Neural crest cell (in vitro differentiated cells): ENCODE results near the gene SPON2. TPM values are rescaled to one million over a fixed set of nuclear protein-coding genes. Genes with fewer than 3 reads are reported as not detected.

Experiments used
- DNase-seq: peaks from one replicate; pipeline ENCODE4 v3.0.0; 2021; ENCODE audit warnings: low read depth, mixed read lengths, low spot score
- H3K27ac Mint-ChIP-seq: one replicate; pipeline ENCODE4 v1.8.0; 2021; ENCODE audit warnings: mild to moderate bottlenecking, mixed read lengths; ENCODE audit not compliant: unreplicated experiment
- H3K27me3 Mint-ChIP-seq: 2 replicates; pipeline ENCODE4 v1.8.0; 2021; ENCODE audit warnings: low read depth, mild to moderate bottlenecking, mixed read lengths
- H3K36me3 Mint-ChIP-seq: 2 replicates; pipeline ENCODE4 v1.8.0; 2021; ENCODE audit warnings: low read depth, mild to moderate bottlenecking, mixed read lengths
- H3K4me1 Mint-ChIP-seq: 2 replicates; pipeline ENCODE4 v1.8.0; 2021; ENCODE audit warnings: mixed read lengths
- H3K4me3 Mint-ChIP-seq: one replicate; pipeline ENCODE4 v1.8.0; 2021; ENCODE audit warnings: mild to moderate bottlenecking, mixed read lengths
- H3K9me3 Mint-ChIP-seq: 2 replicates; pipeline ENCODE4 v1.8.0; 2021; ENCODE audit warnings: mixed read lengths
- total RNA-seq: library from RNA; stranded (reverse); gene quantifications from 2 replicates; pipeline ENCODE4 v1.2.1, GENCODE V29; 2021
- TF ChIP-seq, protein P1 (sequence below): fragments of 200-600 bp; sonication (generic); conservative IDR thresholded peaks from 2 replicates; pipeline ENCODE4 v1.5.0; 2021; ENCODE audit warnings: antibody characterized with exemption, mild to moderate bottlenecking

SPON2 gene
- total RNA-seq, 1 donor from 2014 or later = 4.1 TPM

DNA sequence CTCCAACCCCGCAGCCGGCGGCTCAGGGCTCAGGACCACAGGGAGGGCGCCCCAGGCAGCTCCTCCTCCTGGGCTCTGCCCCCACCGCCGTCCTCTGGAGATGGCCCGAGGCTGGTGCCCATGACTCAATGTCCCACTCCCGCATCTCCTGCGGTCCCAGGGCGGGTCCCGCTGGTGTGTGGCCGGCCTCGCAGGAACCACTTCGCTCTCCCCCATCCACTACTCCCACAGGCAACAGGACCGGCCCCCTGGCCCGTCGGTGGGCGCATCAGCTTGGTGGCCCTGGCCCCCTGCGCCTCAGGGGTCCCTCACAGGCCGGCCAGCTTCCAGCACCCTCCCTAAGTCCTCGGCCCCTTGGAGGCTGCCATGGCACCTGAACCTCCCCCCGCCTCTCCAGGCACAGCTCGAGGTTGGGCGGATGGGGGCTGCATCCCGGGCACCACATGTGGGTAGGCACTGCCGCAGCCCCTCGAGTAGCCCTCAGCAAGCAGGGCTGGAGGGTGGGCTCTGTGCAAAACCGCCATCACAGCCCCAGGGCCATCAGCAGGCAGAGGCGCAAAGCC is 22.8 kb upstream of the SPON2 start:
- Mint-ChIP-seq H3K27ac (no peak overlapping the region), H3K4me1 (no peaks in the 10 kb centered on the region), H3K9me3 (no peaks in the 10 kb centered on the region), H3K4me3 (no peak overlapping the region), H3K36me3 (no peaks in the 10 kb centered on the region), H3K27me3 (no peaks in the 10 kb centered on the region)
- DNase-seq = no peak
- TF ChIP-seq, protein P1, sequence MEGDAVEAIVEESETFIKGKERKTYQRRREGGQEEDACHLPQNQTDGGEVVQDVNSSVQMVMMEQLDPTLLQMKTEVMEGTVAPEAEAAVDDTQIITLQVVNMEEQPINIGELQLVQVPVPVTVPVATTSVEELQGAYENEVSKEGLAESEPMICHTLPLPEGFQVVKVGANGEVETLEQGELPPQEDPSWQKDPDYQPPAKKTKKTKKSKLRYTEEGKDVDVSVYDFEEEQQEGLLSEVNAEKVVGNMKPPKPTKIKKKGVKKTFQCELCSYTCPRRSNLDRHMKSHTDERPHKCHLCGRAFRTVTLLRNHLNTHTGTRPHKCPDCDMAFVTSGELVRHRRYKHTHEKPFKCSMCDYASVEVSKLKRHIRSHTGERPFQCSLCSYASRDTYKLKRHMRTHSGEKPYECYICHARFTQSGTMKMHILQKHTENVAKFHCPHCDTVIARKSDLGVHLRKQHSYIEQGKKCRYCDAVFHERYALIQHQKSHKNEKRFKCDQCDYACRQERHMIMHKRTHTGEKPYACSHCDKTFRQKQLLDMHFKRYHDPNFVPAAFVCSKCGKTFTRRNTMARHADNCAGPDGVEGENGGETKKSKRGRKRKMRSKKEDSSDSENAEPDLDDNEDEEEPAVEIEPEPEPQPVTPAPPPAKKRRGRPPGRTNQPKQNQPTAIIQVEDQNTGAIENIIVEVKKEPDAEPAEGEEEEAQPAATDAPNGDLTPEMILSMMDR = no peak

- TF ChIP-seq, protein P1 = no peak
- no peak overlapping the region for H3K27ac Mint-ChIP-seq
- no peak for DNase-seq
- no peaks in the 10 kb centered on the region for H3K27me3 Mint-ChIP-seq
- no peak overlapping the region for H3K4me3 Mint-ChIP-seq
- no peaks in the 10 kb centered on the region for H3K4me1 Mint-ChIP-seq
- no peaks in the 10 kb centered on the region for H3K36me3 Mint-ChIP-seq
- no peaks in the 10 kb centered on the region for H3K9me3 Mint-ChIP-seq
Measured at GRCh38 chr4:1194010-1194900, 21.9 kb upstream of the SPON2 start.

DNA sequence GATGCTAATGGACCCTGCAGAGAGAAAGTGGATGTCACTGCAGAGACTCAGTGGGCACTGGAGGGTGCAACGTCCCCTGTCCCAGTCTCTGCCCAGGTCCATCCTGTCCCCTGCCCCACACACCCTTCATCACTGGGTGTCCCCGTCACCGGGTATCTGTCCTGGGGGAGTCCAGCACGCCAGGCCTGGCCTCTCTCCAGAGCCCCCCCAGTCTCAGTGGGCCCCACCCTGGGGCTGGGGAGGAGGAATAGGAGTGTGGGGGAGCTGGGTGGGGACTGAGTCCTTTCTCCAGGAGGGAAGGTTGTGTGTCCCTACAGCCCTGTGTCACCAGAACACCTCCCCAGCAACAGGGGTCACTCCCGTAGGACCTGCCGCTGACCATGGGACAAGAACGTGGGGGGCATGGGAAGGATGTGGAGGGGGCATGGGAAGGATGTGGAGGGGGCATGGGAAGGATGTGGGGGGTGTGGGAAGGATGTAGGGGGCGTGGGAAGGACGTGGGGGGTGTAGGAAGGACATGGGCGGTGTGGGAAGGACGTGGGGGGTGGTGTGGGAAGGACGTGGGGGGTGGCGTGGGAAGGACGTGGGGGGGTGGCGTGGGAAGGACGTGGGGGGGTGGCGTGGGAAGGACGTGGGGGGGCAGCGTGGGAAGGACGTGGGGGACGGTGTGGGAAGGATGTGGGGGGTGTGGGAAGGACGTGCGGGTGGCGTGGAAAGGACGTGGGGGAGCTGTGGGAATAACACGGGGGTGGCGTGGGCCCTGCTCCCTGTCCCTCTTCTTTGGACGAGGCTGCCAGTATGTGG is 21.0 kb upstream of the SPON2 start:
- no peak overlapping the region for H3K27ac Mint-ChIP-seq
- no peaks in the 10 kb centered on the region for H3K36me3 Mint-ChIP-seq
- no peaks in the 10 kb centered on the region for H3K4me1 Mint-ChIP-seq
- peaks cover 4% of the 10 kb centered on the region for H3K27me3 Mint-ChIP-seq
- H3K9me3 Mint-ChIP-seq = no peaks in the 10 kb centered on the region
- DNase-seq = no peak
- H3K4me3 Mint-ChIP-seq = no peak overlapping the region
- TF ChIP-seq, protein P1 = no peak

GRCh38 chr4:1192493-1193205 is 20.3 kb upstream of the SPON2 start:
- Mint-ChIP-seq H3K9me3 (no peaks in the 10 kb centered on the region), H3K4me1 (no peaks in the 10 kb centered on the region), H3K27me3 (peaks cover 8% of the 10 kb centered on the region), H3K36me3 (no peaks in the 10 kb centered on the region), H3K4me3 (no peak overlapping the region), H3K27ac (no peak overlapping the region)
- TF ChIP-seq, protein P1 = no peak
- no peak for DNase-seq

DNA sequence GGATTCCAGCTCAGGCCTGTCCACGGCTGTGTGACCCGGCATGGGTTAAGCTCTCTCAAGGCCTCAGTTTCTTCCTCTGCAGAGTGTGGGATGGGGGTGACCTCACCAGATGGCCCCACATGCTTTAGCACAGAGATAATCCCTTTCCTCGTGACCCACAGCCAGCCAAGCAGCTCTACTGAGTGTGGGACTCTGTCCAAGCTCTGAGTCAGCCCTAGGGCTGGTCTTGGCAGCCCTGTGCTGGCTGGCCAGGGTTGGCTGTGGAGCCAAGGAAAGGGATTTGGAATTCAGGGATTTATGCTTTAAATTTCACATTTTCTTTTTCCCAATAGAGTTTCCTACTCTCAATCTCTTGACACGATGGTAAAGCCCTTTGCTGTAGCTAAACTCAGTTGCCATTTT is 19.7 kb upstream of the SPON2 start:
- Mint-ChIP-seq H3K4me3 (no peak overlapping the region), H3K4me1 (no peaks in the 10 kb centered on the region), H3K27ac (no peak overlapping the region), H3K36me3 (no peaks in the 10 kb centered on the region), H3K27me3 (peaks cover 11% of the 10 kb centered on the region), H3K9me3 (no peaks in the 10 kb centered on the region)
- TF ChIP-seq, protein P1 = no peak
- no peak for DNase-seq
